Transverse colon (tissue), 4 donors: ENCODE measurements around the gene RAB43. TPM values are rescaled to one million over a fixed set of nuclear protein-coding genes. Genes with fewer than 3 reads are reported as not detected.

ENCODE experiments used
- DNase-seq: peaks from one replicate; pipeline ENCODE4 v3.0.0-alpha.2; 2019
- H3K27ac ChIP-seq, 4 donors: fragments of 200-600 bp; sonication (generic); 2 replicates each; pipeline ENCODE4 v1.5.1; 2016 to 2018; ENCODE audit warnings: inconsistent platforms in 4 of 4
- H3K27me3 ChIP-seq: fragments of 200-600 bp; sonication (generic); 2 replicates; pipeline ENCODE4 v1.5.1; 2017; ENCODE audit warnings: inconsistent platforms
- H3K36me3 ChIP-seq, 4 donors: fragments of 200-600 bp; sonication (generic); 2 replicates each; pipeline ENCODE4 v1.5.1; 2017 to 2019; ENCODE audit warnings: inconsistent platforms in 4 of 4
- H3K4me1 ChIP-seq, 4 donors: fragments of 200-600 bp; sonication (generic); 2 replicates each; pipeline ENCODE4 v1.5.1; 2017 to 2020; ENCODE audit warnings: inconsistent platforms in 4 of 4
- H3K4me3 ChIP-seq, 4 donors: fragments of 200-600 bp; sonication (generic); 1 replicate in 1 of 4; 2 replicates in 3 of 4; pipeline versions ENCODE4 v1.5.1 to v1.6.1; 2017 to 2019; ENCODE audit warnings: inconsistent platforms in 4 of 4
- H3K9me3 ChIP-seq, 2 donors: fragments of 200-600 bp; sonication (generic); 2 replicates each; pipeline ENCODE4 v1.5.1; 2017 to 2019; ENCODE audit warnings: inconsistent platforms in 2 of 2
- CTCF ChIP-seq, 5 experiments: fragments of 200-600 bp in 3 of 5; fragments of 450-650 bp in 2 of 5; sonication (generic) in 3 of 5; IDR thresholded peaks; 1 replicate in 2 of 5; 2 replicates in 3 of 5; pipeline ENCODE4 v1.5.1; 2016 to 2017; ENCODE audit warnings: antibody characterized with exemption in 5 of 5, inconsistent platforms in 3 of 5, mild to moderate bottlenecking in 2 of 5, moderate library complexity in 1 of 5
- EP300 ChIP-seq: sonication (generic); formaldehyde crosslinking; IDR thresholded peaks from one replicate; pipeline ENCODE4 v1.6.1; 2017; ENCODE audit warnings: antibody characterized with exemption, low read depth
- POLR2A ChIP-seq: fragments of 450-650 bp; IDR thresholded peaks from one replicate; pipeline ENCODE4 v1.6.1; 2016; ENCODE audit warnings: antibody characterized with exemption, mild to moderate bottlenecking, moderate library complexity
- POLR2AphosphoS5 ChIP-seq, 3 donors: sonication (generic); formaldehyde crosslinking; IDR thresholded peaks; one replicate each; pipeline ENCODE4 v1.6.1; 2016; ENCODE audit warnings: antibody characterized with exemption in 3 of 3
- WGBS, 2 donors: methylation state at CpG; one replicate each; pipeline ENCODE4 v1.1.5; 2018; ENCODE audit warnings: low coverage in 1 of 2; 5-methylcytosine and 5-hydroxymethylcytosine counted together
- in situ Hi-C, 4 donors: fragments of 200-750 bp; cut with MboI; loops; one replicate each; pipeline versions ENCODE4 v1.15.0 to v1.15.1; 2017; ENCODE audit warnings: low sequenced_read_pairs in 3 of 4, low pct_ligation_motif_present in 1 of 4, low pct_unique_long_range_greater_than_20kb in 1 of 4
- intact Hi-C: fragments of 100-400 bp; cut with DNase I; formaldehyde crosslinking; loops from one replicate; pipeline ENCODE4 v1.15.1; 2023; ENCODE audit warnings: low total_unique reads
- total RNA-seq, 4 donors: library from RNA; depleted of rRNA; stranded (reverse); fragments of >200 nt; gene quantifications; one replicate each; pipeline ENCODE4 v1.1.0, GENCODE V29; 2016

Gene RAB43
- total RNA-seq, 4 donors from 2014 or later, result 23.1 to 40.4 (median 31.3) TPM

DNA sequence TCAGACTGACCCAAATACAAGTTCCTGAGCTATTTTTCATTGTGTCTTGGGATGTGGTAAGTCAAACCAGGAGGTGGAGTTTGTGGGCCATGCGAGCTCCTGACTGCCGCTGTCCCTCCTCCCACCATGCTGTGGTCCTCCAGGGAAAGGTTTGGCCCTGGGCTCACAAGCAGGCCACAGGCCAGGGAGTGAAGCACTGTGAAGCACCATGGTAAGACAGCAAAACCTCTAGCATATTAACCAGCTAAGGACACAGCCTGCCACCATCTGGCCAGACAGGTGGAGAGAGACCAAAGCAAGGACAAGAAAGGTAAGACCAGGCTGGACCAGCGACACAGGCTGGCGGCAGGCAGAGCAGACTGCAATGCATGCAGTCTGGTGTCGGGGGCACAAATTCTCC lies 15.3 kb downstream of the RAB43 start:
- no peaks in the 10 kb centered on the region for H3K36me3 ChIP-seq
- H3K27ac ChIP-seq, result no peak overlapping the region
- DNase-seq, result no peak
- intact Hi-C loops, result no loop called here
- in situ Hi-C loops, result no loop called here
- no peaks in the 10 kb centered on the region for H3K9me3 ChIP-seq
- H3K4me3 ChIP-seq, result no peak overlapping the region
- WGBS, 2 donors, result 69 to 92% methylated on average over 2 to 5 of the region's 5 CpGs
- peaks cover 0 to 10% (median 0%) of the 10 kb centered on the region in 4 donors for H3K4me1 ChIP-seq
- no peaks in the 10 kb centered on the region for H3K27me3 ChIP-seq
- TF ChIP-seq POLR2A, result no peak
- no peak for TF ChIP-seq CTCF (IDR thresholded peaks at IDR 0.05)
- no peak for TF ChIP-seq POLR2AphosphoS5 (IDR thresholded peaks at IDR 0.05)
- no peak for TF ChIP-seq EP300

DNA sequence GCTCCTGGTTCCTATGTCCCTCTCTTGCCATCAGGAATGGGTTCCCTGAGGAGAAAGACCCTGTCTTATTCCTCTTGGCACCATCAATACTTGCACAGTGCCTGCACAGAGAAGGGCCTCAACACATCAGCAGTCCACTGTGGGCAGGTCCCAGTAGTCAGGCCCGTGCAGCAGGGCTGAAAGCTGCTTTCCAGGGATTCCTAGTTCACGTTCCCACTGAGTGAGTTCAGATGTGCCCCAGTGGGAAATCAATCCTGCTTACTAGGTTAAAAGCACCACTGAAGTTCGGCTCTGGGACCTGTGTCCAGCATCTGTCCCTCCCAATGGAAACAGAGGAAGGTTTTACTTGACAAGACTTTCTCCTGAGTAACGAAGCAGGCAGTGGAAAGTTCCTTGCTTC lies 15.7 kb downstream of the RAB43 start:
- H3K36me3 ChIP-seq, result no peaks in the 10 kb centered on the region
- 74 to 100% methylated on average over 1 to 4 of the region's 4 CpGs for WGBS, 2 donors
- intact Hi-C loops, result no loop called here
- TF ChIP-seq POLR2AphosphoS5 (IDR thresholded peaks at IDR 0.05), result no peak
- TF ChIP-seq POLR2A, result no peak
- TF ChIP-seq EP300, result no peak
- no peak for TF ChIP-seq CTCF (IDR thresholded peaks at IDR 0.05)
- peaks cover 0 to 8% (median 0%) of the 10 kb centered on the region in 4 donors for H3K4me1 ChIP-seq
- DNase-seq, result no peak
- H3K4me3 ChIP-seq, result no peak overlapping the region
- H3K27ac ChIP-seq, result no peak overlapping the region
- H3K9me3 ChIP-seq, result no peaks in the 10 kb centered on the region
- in situ Hi-C loops, result no loop called here
- no peaks in the 10 kb centered on the region for H3K27me3 ChIP-seq

DNA sequence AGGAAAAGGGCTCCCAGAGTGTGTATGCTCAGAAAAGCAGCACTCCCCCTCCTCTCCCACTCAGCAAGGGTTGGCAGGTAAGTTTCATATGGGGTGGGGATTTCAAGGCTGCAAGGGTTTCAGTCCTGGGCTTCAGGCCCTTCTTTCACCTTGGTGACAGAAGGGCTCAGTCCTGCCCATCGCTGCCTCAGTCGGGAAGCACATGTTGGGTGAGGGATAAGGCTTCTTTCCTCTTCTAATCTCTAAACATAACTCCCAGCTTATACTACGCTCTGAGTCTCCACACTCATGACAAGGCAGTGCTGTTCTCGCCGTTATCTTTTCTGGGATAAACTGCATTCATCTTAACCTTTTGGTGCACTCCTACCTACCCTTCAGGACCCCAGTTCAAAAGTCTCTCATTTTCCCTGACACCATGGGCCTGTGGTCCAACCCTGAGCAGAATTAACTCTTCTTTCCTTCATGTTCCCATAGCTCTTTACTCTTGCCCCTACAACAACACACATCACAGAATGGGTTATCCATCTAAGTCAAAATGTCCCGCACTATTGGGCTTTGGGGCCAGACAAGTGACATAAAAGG lies 17.0 kb downstream of the RAB43 start:
- intact Hi-C loops, result no loop called here
- Histone ChIP-seq H3K9me3 (no peaks in the 10 kb centered on the region), H3K36me3 (no peaks in the 10 kb centered on the region), H3K27ac (no peak overlapping the region), H3K27me3 (no peaks in the 10 kb centered on the region), H3K4me3 (no peak overlapping the region), H3K4me1 (no peaks in the 10 kb centered on the region)
- 63 to 94% methylated on average over 2 to 6 of the region's 6 CpGs for WGBS, 2 donors
- TF ChIP-seq POLR2AphosphoS5 (IDR thresholded peaks at IDR 0.05) (no peak), POLR2A (no peak), EP300 (no peak), CTCF (IDR thresholded peaks at IDR 0.05) (no peak)
- in situ Hi-C loops, result no loop called here
- no peak for DNase-seq

DNA sequence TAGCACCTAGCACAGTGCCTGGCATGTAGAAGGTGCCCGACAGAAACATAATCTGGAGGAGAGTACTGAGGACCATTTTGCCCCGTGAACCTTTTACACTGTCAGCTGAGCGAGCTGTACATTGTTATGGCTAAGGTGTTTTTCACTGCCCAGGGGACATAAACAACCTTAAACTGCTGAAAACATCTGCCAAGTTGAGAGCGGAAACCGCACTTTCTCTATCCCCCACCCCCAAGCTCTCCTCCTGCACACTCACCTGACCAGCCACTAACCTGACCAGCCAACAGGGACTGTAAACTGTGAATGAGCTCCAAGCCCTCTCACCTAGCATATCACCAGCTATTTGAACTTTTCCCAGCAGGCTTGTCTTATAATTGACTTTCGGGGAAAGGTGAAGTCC lies 17.6 kb downstream of the RAB43 start:
- no peak for TF ChIP-seq POLR2AphosphoS5 (IDR thresholded peaks at IDR 0.05)
- no peak for TF ChIP-seq POLR2A
- no peak for TF ChIP-seq CTCF (IDR thresholded peaks at IDR 0.05)
- no peak for TF ChIP-seq EP300
- intact Hi-C loops, result no loop called here
- WGBS, 2 donors, result 90 to 100% methylated on average over 3 to 6 of the region's 6 CpGs

More for the DNA sequence above, 17.6 kb downstream of the RAB43 start:
- no peak overlapping the region for H3K27ac ChIP-seq
- no peak overlapping the region for H3K4me3 ChIP-seq
- H3K9me3 ChIP-seq, result no peaks in the 10 kb centered on the region
- in situ Hi-C loops, result no loop called here
- no peak for DNase-seq
- no peaks in the 10 kb centered on the region for H3K27me3 ChIP-seq
- H3K4me1 ChIP-seq, result no peaks in the 10 kb centered on the region
- H3K36me3 ChIP-seq, result no peaks in the 10 kb centered on the region
